GM12878 (cell line): Measurements from ENCODE around the gene LFNG. TPM values are rescaled to one million over a fixed set of nuclear protein-coding genes. Genes with fewer than 3 reads are reported as not detected.

Experiments
- ATAC-seq: fragments of 200-7000 bp; cut with Tn5 transposase; 3 replicates; pipeline ENCODE4 v1.9.1; 2020; ENCODE audit warnings: mild to moderate bottlenecking, moderate library complexity
- BruUV-seq: library from RNA; stranded (reverse); fragments of 400-500 nt; replicated peaks from 2 replicates; lab custom pipeline; 2021; lab: Mats Ljungman, UMichigan
- CTCF ChIA-PET: fragments of 300-600 bp; sonication (Branson Sonifier 250); formaldehyde crosslinking; extraction: SDS; loops from one replicate; lab custom pipeline; 2021; ENCODE audit warnings: inconsistent platforms; lab: Yijun Ruan, JAX
- POLR2A ChIA-PET: fragments of 350-600 bp; formaldehyde crosslinking; extraction: SDS; loops from one replicate; lab custom pipeline; 2021; ENCODE audit warnings: inconsistent platforms; lab: Charles Lee
- RAD21 ChIA-PET: fragments of 300-600 bp; sonication (Branson Sonifier 250); formaldehyde crosslinking; loops from one replicate; lab custom pipeline; 2023; ENCODE audit warnings: antibody characterized with exemption; ENCODE audit not compliant: unreplicated experiment; lab: Charles Lee
- SMC1A ChIA-PET: fragments of 300-600 bp; sonication (Branson Sonifier 250); formaldehyde crosslinking; loops from one replicate; lab custom pipeline; 2023; ENCODE audit not compliant: unreplicated experiment, uncharacterized antibody; lab: Charles Lee
- DNase-seq: peaks from one replicate; pipeline ENCODE4 v3.0.0-alpha.2; 2011; ENCODE audit warnings: low read depth, low spot score
- FAIRE-seq: peaks from 3 replicates; lab custom pipeline; 2011; peaks lifted over from hg19 to GRCh38; lab: Jason Lieb, UNC
- H2AFZ ChIP-seq: 2 replicates; pipeline ENCODE4 v1.6.0; 2011; ENCODE audit warnings: low read depth, low read length, control low read depth; ENCODE audit not compliant: control insufficient read depth
- H3K27ac ChIP-seq: 2 replicates; pipeline ENCODE4 v1.5.1; 2011; ENCODE audit warnings: control low read depth; ENCODE audit not compliant: control insufficient read depth, insufficient read depth
- H3K27me3 ChIP-seq, 2 experiments: replicated peaks in 1 of 2; 2 replicates each; pipeline versions ENCODE4 v1.6.0 to v1.6.1; 2011; ENCODE audit warnings: low read length in 1 of 2; ENCODE audit not compliant: control insufficient read depth in 2 of 2, insufficient read depth in 2 of 2
- H3K36me3 ChIP-seq, 2 experiments: 2 replicates each; pipeline ENCODE4 v1.5.1; 2011; ENCODE audit warnings: low read length in 1 of 2; ENCODE audit not compliant: control insufficient read depth in 2 of 2, insufficient read depth in 2 of 2
- H3K4me1 ChIP-seq: 2 replicates; pipeline ENCODE4 v1.6.1; 2011; ENCODE audit warnings: mild to moderate bottlenecking, low read length, moderate library complexity, mixed read lengths; ENCODE audit not compliant: control insufficient read depth, insufficient read depth
- H3K4me2 ChIP-seq: 2 replicates; pipeline ENCODE4 v1.6.0; 2011; ENCODE audit warnings: control low read depth; ENCODE audit not compliant: control insufficient read depth, insufficient read depth
- H3K4me3 ChIP-seq: fragments of 200-600 bp; sonication (generic); 2 replicates; pipeline ENCODE4 v1.5.1; 2016
- H3K79me2 ChIP-seq: 2 replicates; pipeline ENCODE4 v1.6.0; 2011; ENCODE audit warnings: low read length; ENCODE audit not compliant: control insufficient read depth, insufficient read depth
- H3K9ac ChIP-seq: 2 replicates; pipeline ENCODE4 v1.8.0; 2011; ENCODE audit warnings: low read length, control low read depth, mixed read lengths; ENCODE audit not compliant: control insufficient read depth, insufficient read depth
- H3K9me3 ChIP-seq: replicated peaks from 3 replicates; pipeline ENCODE4 v1.5.1; 2011; ENCODE audit warnings: mild to moderate bottlenecking, low read length; ENCODE audit not compliant: control insufficient read depth, insufficient read depth
- H4K20me1 ChIP-seq: 2 replicates; pipeline ENCODE4 v1.6.0; 2011; ENCODE audit not compliant: control insufficient read depth, insufficient read depth
- E2F8 ChIP-seq: fragments of 450-650 bp; IDR thresholded peaks from 2 replicates; pipeline ENCODE4 v1.6.1; 2018; ENCODE audit warnings: mild to moderate bottlenecking, low read depth, moderate library complexity; ENCODE audit not compliant: partially characterized antibody
- HCFC1 ChIP-seq: fragments of 150-350 bp; IDR thresholded peaks from 2 replicates; pipeline ENCODE4 v1.6.1; 2014; ENCODE audit warnings: low read length
- HDAC2 ChIP-seq: fragments of 200-600 bp; sonication (generic); IDR thresholded peaks from 2 replicates; pipeline ENCODE4 v1.6.1; 2017
- HDGF ChIP-seq: fragments of 450-650 bp; IDR thresholded peaks from 2 replicates; pipeline ENCODE4 v1.6.1; 2016; ENCODE audit warnings: antibody characterized with exemption
- POLR2AphosphoS2 ChIP-seq: IDR thresholded peaks from 2 replicates; pipeline ENCODE4 v1.6.1; 2011; ENCODE audit warnings: low read depth, mild to moderate bottlenecking, low read length, improper control_type of control experiment, moderate library complexity
- SP1 ChIP-seq: IDR thresholded peaks from one replicate; pipeline ENCODE4 v1.6.1; 2011; ENCODE audit warnings: low read depth, low read length
- YBX1 ChIP-seq: fragments of 450-650 bp; IDR thresholded peaks from 2 replicates; pipeline ENCODE4 v1.6.1; 2016; ENCODE audit warnings: antibody characterized with exemption
- WGBS: methylation state at CpG from one replicate; pipeline ENCODE4 v1.1.6; 2016; ENCODE audit warnings: low lambda C conversion rate; ENCODE audit not compliant: insufficient replicate concordance, insufficient coverage; ENCODE audit errors: missing lambda C conversion rate; 5-methylcytosine and 5-hydroxymethylcytosine counted together
- in situ Hi-C: fragments of 300-500 bp; cut with MboI; formaldehyde crosslinking; loops from 9 replicates; pipeline ENCODE4 v1.14.3; 2018; ENCODE audit warnings: mixed read lengths
- intact Hi-C: fragments of 100-400 bp; cut with micrococcal nuclease; formaldehyde crosslinking; loops from one replicate; pipeline ENCODE4 v1.14.2; 2022; ENCODE audit not compliant: unreplicated experiment
- polyA plus RNA-seq, 11 experiments: library from polyadenylated mRNA; depleted of rRNA in 4 of 11; unstranded in 6 of 11; stranded (reverse) in 5 of 11; fragments of >200 nt; fragmentation: Nextera tagmentation in 4 of 11; fragmentation: Illumina TruSeq in 1 of 11; extraction: Ambion mirVana in 4 of 11; extraction: Trizol in 1 of 11; gene quantifications; 1 replicate in 1 of 11; 2 replicates in 10 of 11; pipeline versions ENCODE4 v1.2.1 to v1.2.3, GENCODE V29; 2011 to 2016; ENCODE audit warnings: inconsistent platforms in 2 of 11, missing spikeins in 2 of 11, low read depth in 1 of 11
- total RNA-seq, 4 experiments: library from RNA; depleted of rRNA in 3 of 4; stranded (reverse); fragments of >200 nt in 3 of 4; fragmentation: Illumina TruSeq in 1 of 4; extraction: Trizol in 1 of 4; gene quantifications; 2 replicates each; pipeline versions ENCODE4 v1.2.1 to v1.2.3, GENCODE V29; 2013 to 2021

Gene LFNG
- total and polyA plus RNA-seq, 10 of the 15 experiments (the other 5 are each of a cell fraction or from before 2014, with no cell fraction given): 0.09 to 0.68 (median 0.33) TPM; not detected in 2

- Histone ChIP-seq H3K4me3 (no peak overlapping the region), H3K27me3 (no peaks in the 10 kb centered on the region), H4K20me1 (no peaks in the 10 kb centered on the region), H3K9ac (no peak overlapping the region)
- ChIA-PET RAD21 (no interaction called here), SMC1A (no interaction called here), POLR2A (no interaction called here)
- DNase-seq: no peak
- TF ChIP-seq HDAC2 (no peak), SP1 (no peak), E2F8 (no peak), HCFC1 (no peak), POLR2AphosphoS2 (no peak), YBX1 (no peak), HDGF (no peak)
- TF ChIP-seq, all 136 proteins: peak for 0
- Histone ChIP-seq H3K79me2 (no peaks in the 10 kb centered on the region), H3K27ac (no peak overlapping the region), H3K36me3 (no peaks in the 10 kb centered on the region), H3K4me1 (no peaks in the 10 kb centered on the region), H3K9me3 (no peaks in the 10 kb centered on the region), H3K4me2 (no peak overlapping the region), H2AFZ (no peak overlapping the region)
- no TSS peak for BruUV-seq
- in situ Hi-C loops (no loop called here), intact Hi-C loops (no loop called here)
- 70% methylated on average over 12 of the region's 12 CpGs for whole genome bisulfite sequencing
- ATAC-seq: no peak
- CTCF ChIA-PET: no interaction called here
- FAIRE-seq: no peak
These were observed 45.9 kb upstream of the LFNG start for GRCh38 chr7:2473496-2474180.
